Measurements from ENCODE around the gene MAMDC2. TPM values are rescaled to one million over a fixed set of nuclear protein-coding genes. Genes with fewer than 3 reads are reported as not detected.

MAMDC2 gene
- total RNA-seq, 1 donor from 2014 or later: 16.0 TPM

GRCh38 chr9:70060883-70061507 is 17.3 kb downstream of the MAMDC2 start:
- DNase-seq (ENCODE audit: extremely low read depth, low read depth, low spot score): no peak

- DNase-seq (ENCODE audit: extremely low read depth, low read depth, low spot score): no peak
These were observed 18.1 kb downstream of the MAMDC2 start for GRCh38 chr9:70061776-70062175.

- no peak for DNase-seq (ENCODE audit: extremely low read depth, low read depth, low spot score)
These were observed 20.8 kb downstream of the MAMDC2 start for GRCh38 chr9:70064496-70064895.

GRCh38 chr9:70065572-70065971 is 21.9 kb downstream of the MAMDC2 start:
- no peak for DNase-seq (ENCODE audit: extremely low read depth, low read depth, low spot score)

- DNase-seq (ENCODE audit: extremely low read depth, low read depth, low spot score): no peak
These were observed 22.8 kb downstream of the MAMDC2 start for GRCh38 chr9:70066418-70066817.

- no peak for DNase-seq (ENCODE audit: extremely low read depth, low read depth, low spot score)
These were observed 23.2 kb downstream of the MAMDC2 start for GRCh38 chr9:70066874-70067273.

GRCh38 chr9:70069704-70070103 is 26.1 kb downstream of the MAMDC2 start:
- DNase-seq (ENCODE audit: extremely low read depth, low read depth, low spot score): no peak

- DNase-seq (ENCODE audit: extremely low read depth, low read depth, low spot score): no peak
These were observed 29.5 kb downstream of the MAMDC2 start for GRCh38 chr9:70073193-70073592.

GRCh38 chr9:70073756-70074155 is 30.1 kb downstream of the MAMDC2 start:
- DNase-seq (ENCODE audit: extremely low read depth, low read depth, low spot score): no peak

- no peak for DNase-seq (ENCODE audit: extremely low read depth, low read depth, low spot score)
These were observed 33.0 kb downstream of the MAMDC2 start for GRCh38 chr9:70076678-70077077.

- no peak for DNase-seq (ENCODE audit: extremely low read depth, low read depth, low spot score)
These were observed 35.9 kb downstream of the MAMDC2 start for GRCh38 chr9:70079417-70080037.

- no peak for DNase-seq (ENCODE audit: extremely low read depth, low read depth, low spot score)
These were observed 37.0 kb downstream of the MAMDC2 start for GRCh38 chr9:70080481-70081119.

- no peak for DNase-seq (ENCODE audit: extremely low read depth, low read depth, low spot score)
These were observed 37.5 kb downstream of the MAMDC2 start for GRCh38 chr9:70081120-70081495.

GRCh38 chr9:70083429-70083828 is 39.8 kb downstream of the MAMDC2 start:
- DNase-seq (ENCODE audit: extremely low read depth, low read depth, low spot score): no peak

GRCh38 chr9:70085241-70085640 is 41.6 kb downstream of the MAMDC2 start:
- no peak for DNase-seq (ENCODE audit: extremely low read depth, low read depth, low spot score)

GRCh38 chr9:70091103-70091502 is 47.5 kb downstream of the MAMDC2 start:
- no peak for DNase-seq (ENCODE audit: extremely low read depth, low read depth, low spot score)

- no peak for DNase-seq (ENCODE audit: extremely low read depth, low read depth, low spot score)
These were observed 47.9 kb downstream of the MAMDC2 start for GRCh38 chr9:70091572-70091971.

- no peak for DNase-seq (ENCODE audit: extremely low read depth, low read depth, low spot score)
These were observed 48.5 kb downstream of the MAMDC2 start for GRCh38 chr9:70092190-70092589.

GRCh38 chr9:70093095-70093494 is 49.4 kb downstream of the MAMDC2 start:
- DNase-seq (ENCODE audit: extremely low read depth, low read depth, low spot score): no peak

- DNase-seq (ENCODE audit: extremely low read depth, low read depth, low spot score): no peak
These were observed 50.3 kb downstream of the MAMDC2 start for GRCh38 chr9:70093944-70094343.

GRCh38 chr9:70094747-70095146 is 51.1 kb downstream of the MAMDC2 start:
- no peak for DNase-seq (ENCODE audit: extremely low read depth, low read depth, low spot score)

GRCh38 chr9:70097187-70097586 is 53.5 kb downstream of the MAMDC2 start:
- no peak for DNase-seq (ENCODE audit: extremely low read depth, low read depth, low spot score)
